ENCODE results near the gene GCDH. TPM values are rescaled to one million over a fixed set of nuclear protein-coding genes. Genes with fewer than 3 reads are reported as not detected.

Gene GCDH
- total RNA-seq, 2 donors from 2014 or later: 20.8 to 22.8 TPM

DNA sequence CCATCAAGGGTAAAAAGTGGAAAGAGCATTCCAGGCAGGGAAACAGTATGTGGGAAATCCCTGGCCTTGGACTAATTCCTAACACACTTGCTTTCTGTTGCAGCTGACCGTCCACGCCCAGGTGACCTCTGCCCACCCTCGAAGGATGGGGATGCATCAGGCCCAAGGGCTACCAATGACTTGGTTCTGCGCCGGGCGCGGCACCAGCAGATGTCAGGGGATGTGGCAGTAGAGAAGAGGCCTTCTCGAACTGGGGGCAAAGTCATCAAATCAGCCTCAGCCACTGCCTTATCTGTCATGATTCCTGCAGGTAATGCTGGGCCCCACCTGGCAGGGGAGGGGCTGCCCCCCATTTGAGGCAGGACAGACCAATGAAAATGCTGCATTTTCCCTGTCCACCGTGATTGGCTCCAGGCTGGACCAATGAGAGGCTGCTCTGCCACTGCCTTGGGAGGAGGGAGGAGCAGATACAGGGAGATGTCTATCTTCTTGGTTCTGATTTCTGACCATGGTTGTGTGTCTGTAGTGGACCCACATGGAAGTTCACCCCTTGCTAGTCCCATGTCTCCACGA is 22.3 kb upstream of the GCDH start:
- ATAC-seq (no peak), DNase-seq (no peak)
- intact Hi-C loops (cut with DNase I, micrococcal nuclease): no loop called here

DNA sequence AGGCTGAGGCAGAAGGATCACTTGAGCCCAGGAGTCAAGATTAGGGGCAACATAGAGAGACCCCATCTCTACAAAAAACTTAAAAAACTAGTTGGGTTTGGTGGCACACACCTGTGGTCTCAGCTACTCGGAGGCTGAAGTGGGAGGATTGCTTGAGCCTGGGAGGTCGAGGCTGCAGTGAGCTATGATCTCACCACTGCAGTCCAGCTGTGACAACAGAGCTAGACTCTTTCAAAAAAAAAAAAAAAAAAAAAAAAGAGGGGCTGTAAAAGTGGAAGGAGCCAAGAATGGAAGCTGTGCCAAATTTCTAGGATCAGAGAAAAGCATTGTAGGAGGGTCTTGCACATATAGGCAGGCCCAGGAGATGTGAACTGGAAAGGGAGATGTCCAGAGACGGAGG is 19.3 kb upstream of the GCDH start:
- DNase-seq (no peak), ATAC-seq (no peak)
- intact Hi-C loops (cut with DNase I, micrococcal nuclease): no loop called here

DNA sequence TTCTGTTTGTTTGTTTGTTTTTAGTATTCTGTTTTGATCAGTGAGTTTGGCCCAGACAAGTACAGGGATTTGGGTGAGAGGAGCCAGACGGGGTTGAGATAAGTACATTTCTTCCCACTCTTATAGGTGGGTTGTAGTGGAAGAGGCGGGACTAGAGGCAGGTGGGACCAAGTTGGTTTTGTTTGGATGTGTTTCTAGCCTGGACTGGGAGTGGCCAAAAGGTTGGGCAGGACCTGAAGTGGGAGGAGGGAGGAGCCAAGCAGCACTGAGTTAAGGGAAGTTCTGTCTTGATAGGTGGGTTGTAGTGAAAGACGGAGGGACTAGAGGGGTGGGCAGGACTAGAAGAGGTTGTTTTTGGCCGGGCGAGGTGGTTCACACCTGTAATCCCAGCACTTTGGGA is 18.7 kb upstream of the GCDH start:
- intact Hi-C loops (cut with DNase I, micrococcal nuclease): no loop called here
- DNase-seq (no peak), ATAC-seq (no peak)

DNA sequence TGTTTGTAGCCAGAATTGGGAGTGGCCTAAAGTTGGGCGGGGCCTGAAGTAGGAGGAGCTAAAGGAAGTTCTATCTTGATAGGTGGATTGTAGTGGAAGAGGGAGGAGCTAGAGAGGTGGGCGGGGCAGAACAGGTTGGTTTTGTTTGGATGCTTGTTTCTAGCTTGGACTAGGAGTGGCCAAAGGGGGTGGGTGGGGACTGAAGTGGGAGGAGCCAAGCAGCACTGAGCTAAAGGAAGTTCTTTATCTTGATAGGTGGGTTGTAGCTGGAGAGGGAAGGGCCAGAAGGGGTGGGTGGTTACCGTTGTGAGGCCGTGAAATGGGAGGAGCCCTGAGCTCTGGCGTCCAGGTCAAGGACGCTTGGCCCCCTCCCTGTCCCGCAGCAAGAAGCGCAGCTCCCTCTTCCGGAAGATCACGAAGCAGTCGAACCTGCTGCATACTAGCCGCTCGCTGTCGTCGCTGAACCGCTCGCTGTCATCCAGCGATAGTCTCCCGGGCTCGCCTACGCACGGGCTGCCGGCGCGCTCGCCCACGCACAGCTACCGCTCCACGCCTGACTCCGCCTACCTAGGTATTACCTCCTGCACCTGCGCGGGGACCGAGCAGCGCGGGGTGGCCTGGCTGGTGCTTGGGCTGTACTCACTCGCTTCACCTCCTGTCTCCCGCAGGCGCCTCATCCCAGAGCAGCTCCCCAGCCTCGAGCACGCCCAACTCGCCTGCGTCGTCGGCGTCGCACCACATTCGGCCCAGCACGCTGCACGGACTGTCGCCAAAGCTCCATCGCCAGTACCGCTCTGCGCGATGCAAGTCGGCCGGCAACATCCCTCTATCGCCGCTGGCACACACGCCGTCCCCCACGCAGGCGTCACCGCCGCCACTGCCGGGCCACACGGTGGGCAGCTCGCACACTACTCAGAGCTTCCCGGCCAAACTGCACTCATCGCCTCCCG is 17.7 kb upstream of the GCDH start:
- intact Hi-C loops (cut with DNase I, micrococcal nuclease): no loop called here
- ATAC-seq (peak; percentile 91), DNase-seq (peak; percentile 86 to 87)

DNA sequence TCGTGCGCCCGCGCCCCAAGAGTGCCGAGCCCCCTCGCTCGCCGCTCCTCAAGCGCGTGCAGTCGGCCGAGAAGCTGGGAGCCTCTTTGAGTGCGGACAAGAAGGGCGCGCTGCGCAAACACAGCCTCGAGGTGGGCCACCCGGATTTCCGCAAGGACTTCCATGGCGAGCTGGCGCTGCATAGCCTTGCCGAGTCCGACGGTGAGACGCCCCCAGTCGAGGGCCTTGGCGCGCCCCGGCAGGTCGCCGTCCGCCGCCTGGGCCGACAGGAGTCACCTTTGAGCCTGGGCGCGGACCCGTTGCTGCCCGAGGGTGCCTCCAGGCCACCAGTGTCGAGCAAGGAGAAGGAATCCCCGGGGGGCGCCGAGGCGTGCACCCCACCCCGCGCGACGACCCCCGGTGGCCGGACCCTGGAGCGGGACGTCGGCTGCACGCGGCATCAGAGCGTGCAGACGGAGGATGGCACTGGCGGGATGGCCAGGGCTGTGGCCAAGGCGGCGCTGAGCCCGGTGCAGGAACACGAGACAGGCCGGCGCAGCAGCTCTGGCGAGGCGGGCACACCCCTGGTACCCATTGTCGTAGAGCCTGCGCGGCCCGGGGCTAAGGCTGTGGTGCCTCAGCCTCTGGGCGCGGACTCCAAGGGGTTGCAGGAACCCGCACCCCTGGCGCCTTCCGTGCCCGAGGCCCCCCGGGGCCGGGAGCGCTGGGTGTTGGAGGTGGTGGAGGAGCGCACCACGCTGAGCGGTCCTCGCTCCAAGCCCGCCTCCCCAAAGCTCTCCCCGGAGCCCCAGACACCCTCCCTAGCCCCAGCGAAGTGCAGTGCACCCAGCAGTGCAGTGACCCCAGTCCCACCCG is 16.8 kb upstream of the GCDH start:
- intact Hi-C loops (cut with DNase I, micrococcal nuclease): no loop called here
- ATAC-seq: peak; percentile 3
- DNase-seq: no peak

DNA sequence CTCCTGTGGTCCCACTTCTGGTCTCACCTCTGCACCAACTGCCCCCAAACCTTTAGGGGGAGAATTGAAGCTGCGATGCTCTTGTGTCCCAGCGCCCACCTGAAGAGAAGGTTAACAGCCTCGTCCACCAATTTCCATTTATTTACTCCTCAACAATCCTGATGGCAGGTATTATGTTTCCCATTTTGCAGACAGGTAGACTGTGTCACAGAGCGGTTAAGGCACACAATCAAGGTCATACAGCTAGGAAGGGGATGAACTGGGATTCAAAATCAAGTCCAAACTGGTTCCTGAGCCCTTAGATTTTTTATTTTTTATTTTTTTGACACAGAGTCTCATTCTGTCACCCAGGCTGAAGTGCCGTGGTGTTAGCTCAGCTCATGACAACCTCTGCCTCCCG is 15.9 kb upstream of the GCDH start:
- no peak for DNase-seq
- no peak for ATAC-seq
- intact Hi-C loops (cut with DNase I, micrococcal nuclease): no loop called here

DNA sequence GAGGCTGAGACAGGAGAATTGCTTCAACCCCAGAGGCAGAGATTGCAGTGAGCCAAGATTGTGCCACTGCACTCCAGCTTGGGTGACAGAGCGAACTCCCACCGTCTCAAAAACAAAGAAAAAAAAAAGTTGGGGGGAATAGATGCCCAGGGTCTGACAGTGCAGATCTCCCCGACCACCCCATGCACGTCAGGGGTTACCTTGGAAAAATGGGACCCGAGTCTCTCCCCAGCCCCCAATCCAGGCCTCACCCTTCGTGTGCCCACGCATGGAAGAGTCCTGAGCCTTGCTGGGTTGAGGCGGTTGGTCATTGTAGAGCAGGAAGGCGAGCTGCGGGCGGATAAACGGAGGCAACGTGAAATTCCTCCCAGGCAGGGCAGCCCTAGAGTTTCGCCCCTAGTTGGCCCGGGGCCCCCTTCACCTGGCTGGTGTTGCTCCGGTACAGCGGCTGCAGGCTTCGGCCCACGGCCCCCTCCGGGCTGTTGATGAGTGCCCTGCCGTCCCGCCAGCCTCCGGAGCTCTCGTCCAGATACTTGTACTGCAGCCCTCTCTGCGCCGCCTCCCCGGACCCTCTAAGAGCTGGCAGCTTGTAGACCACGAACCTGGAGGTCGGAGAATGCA is 10.3 kb upstream of the GCDH start:
- DNase-seq (peak in 1 of 2 donors; percentile 60), ATAC-seq (peak; percentile 17)
- intact Hi-C loops (cut with DNase I, micrococcal nuclease): loop anchor here in 1 of 2 donors (10.0 kb wide), 1 partner anchor 84 kb away; the partner anchor contains the start of gene DAND5

DNA sequence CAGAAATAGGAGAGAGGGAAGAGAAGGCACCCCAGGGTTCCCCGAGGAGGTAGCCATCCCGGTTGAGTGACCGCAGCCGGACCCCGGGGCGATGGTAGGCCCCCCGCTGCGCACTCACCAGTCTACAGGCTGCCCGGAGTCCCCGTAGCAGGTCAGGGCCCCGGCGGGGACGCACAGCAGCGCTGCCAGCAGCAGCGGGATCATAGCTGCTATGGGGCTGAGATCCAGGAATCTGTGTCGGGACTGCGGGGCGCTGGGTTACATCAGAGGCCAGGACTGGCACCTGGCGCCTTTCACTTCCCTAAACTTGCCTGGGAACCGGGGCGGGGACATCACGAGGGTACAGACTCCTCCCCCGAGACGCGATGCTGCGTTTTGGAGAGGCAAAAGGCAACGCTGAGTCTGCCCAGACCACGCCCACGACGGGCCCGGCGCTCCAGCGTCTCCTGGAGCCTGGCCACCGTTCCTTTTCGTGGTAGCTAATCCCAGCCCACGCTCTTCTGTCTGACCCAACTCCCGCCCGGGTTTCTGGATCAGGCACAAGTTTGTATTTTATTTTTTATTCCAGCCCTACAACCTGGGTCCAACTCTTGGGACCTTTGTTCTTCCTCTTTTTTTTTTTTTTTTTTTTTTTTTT is 9.7 kb upstream of the GCDH start, which contains the start of gene DNASE2:
DNASE2 (minus strand) TSS at position 278 of the 637 bp plus-strand sequence; CDS start at position 204, 74 bp downstream.
- ATAC-seq (peak; percentile 78), DNase-seq (peak; percentile 97 to 99)
- intact Hi-C loops (cut with DNase I, micrococcal nuclease): loop anchor here in 1 of 2 donors (10.0 kb wide), 1 partner anchor 84 kb away; the partner anchor contains the start of gene DAND5

DNA sequence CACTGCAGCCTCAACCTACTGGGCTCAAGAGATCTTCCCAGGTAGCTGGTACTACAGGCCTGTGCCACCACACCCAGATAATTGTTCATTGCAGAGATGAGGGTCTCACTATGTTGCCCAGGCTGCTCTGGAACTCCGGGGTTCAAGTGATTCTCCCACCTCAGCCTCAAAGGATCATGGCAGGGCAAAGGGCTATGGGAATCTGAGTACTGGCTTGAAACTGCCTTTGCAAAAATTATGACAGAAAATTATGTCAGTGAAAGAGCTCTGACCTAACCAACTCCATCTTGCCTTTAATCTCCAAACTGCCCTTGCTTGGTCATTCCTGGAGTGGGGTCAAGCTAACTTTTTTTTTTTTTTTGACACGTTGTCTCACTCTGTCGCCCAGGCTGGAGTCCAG is 8.4 kb upstream of the GCDH start:
- intact Hi-C loops (cut with DNase I, micrococcal nuclease): loop anchor here in 1 of 2 donors (10.0 kb wide), 1 partner anchor 82 kb away; the partner anchor contains the start of gene DAND5
- DNase-seq: no peak
- no peak for ATAC-seq

DNA sequence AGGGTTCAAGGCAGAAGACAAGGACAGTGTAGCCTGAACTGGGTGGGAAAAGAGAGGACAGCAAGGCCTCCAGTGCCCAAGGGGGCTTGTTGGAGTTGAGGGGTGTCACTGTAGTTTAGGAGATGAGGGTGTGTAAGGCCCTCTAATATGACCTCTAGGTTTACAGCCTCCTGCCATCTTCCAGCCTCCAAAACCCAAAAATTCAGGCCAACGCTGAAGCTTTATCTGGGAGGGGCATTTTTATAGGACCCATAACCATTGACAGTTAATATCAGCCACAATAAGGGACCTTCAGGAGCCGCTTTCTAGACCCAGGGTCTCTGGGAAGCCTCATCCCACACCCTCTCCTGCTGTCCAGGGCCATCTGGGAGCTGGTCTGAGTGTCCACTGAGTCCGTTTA is 6.8 kb upstream of the GCDH start:
- intact Hi-C loops (cut with DNase I, micrococcal nuclease): loop anchor here in 1 of 2 donors (10.0 kb wide), 1 partner anchor 81 kb away; the partner anchor contains the start of gene DAND5
- no peak for DNase-seq

DNA sequence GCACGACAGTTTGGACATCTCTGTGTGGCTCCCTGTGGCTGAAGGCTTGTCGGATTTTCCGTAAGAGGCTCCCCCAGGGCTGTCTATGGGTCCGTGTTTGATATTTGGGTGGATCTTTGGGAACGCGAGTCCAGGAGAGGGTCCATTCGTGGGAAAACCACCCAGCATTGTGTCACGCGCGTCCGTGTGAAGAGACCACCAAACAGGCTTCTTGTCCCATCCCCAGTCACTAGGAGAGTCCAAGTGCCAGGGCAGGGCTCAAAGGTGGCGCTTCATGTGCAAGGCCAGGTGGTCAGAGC is 6.4 kb upstream of the GCDH start:
- ATAC-seq (no peak), DNase-seq (no peak)
- intact Hi-C loops (cut with DNase I, micrococcal nuclease): loop anchor here in 1 of 2 donors (10.0 kb wide), 1 partner anchor 80 kb away; the partner anchor contains the start of gene DAND5

More for the DNA sequence above, 6.8 kb upstream of the GCDH start:
- ATAC-seq: no peak

DNA sequence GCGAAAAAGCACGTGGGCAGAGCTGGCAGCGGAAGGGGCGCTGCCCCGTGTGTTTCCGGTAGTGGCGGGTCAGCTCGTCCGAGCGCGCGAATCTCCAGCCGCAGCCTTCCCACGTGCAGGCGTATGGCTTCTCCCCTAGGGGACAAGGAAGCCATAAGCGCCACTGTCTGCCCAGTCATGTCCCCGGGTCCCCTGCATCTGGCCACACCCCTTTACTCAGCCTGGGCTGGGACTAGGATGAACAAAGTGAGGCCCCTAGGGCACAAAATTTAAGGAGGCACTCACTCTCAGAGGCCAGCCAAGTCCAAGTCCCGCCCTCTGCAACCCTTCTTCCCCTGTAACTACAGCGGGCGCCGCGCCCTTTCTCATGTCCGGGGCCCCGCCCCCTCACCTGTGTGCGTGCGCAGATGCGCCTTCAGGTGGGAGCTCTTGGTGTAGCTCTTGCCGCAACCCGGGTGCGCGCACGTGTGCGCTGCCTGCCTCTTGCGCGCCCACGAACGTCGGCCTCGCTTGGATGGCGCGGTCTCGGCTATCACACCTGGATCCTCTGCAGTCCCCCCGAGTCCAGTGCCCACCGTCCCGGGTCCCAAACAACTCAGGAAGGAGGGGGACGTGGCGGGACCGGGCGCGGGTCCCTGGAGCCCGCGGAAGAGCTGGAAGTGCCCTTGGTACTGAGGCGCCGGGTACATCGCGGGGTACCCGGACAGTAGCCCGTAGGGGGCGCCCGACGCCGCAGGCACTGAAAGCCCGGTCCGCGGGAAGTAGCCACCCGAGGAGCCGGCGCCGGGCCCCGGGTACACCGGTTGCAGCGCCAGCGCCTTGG is 5.8 kb upstream of the GCDH start:
- intact Hi-C loops (cut with DNase I, micrococcal nuclease): loop anchor here in 1 of 2 donors (10.0 kb wide), 1 partner anchor 80 kb away; the partner anchor contains the start of gene DAND5
- DNase-seq (peak; percentile 93 to 97), ATAC-seq (peak; percentile 81)

DNA sequence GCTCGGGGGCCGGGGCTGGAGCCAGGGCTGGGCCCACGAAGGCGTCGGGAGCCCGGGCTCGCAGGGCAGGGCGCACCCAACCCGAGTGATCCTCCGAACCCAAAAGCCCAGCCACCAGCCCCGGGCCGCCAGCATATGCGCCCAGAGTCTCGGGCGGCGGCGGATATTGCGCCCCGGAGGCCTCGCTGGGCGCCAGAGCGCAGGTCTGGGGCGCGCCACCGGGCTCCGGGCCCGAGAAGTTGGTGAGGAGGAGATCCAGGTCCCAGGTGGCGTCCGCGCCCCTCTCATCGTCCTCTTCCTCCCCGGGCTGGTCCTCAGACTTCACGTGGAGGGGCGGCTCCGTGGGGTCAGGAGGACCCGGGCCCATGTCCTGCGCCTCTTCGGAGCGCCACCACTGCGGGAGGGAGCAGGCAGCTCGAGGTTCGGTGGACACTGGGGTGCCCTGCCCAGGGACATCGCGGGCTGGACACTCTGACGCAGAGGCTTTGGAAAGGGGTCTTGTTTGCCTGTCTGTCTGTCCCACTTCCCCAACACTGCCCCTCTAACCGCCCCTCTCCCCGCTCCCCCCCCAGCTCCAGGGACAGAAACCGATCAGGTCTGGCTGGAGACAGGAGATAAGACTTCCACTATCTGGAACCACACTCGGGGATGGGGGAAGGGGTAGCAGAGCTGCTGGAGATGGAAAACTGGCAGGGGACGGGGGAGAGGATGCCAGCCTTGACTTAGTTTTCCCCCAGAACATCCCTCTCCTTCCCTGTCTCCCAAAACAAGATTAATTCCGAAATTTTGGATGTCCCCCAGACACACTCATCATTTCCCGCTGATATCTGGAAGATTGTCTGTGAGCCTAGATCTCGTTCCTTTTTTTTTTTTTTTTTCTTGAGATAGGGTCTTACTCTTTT is 5.0 kb upstream of the GCDH start:
- peak; percentile 2 for ATAC-seq
- intact Hi-C loops (cut with DNase I, micrococcal nuclease): loop anchor here in 1 of 2 donors (10.0 kb wide), 1 partner anchor 79 kb away; the partner anchor contains the start of gene DAND5
- no peak for DNase-seq

DNA sequence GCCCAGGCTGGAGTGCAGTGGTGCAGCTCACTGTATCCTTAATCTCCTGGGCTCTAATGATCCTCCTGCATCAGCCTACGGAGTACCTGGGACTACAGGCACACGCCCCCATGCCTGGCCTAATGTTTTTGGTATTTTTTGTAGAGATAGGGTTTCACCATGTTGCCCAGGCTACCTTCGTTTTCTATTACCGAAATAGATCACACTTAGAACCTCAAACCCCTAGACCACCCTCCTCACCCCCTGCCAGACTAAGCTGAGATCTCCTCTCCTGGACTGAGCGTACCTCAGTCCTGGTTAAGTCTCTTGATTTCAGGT is 4.3 kb upstream of the GCDH start:
- ATAC-seq: no peak
- intact Hi-C loops (cut with DNase I, micrococcal nuclease): loop anchor here in 1 of 2 donors (10.0 kb wide), 1 partner anchor 78 kb away; the partner anchor contains the start of gene DAND5
- DNase-seq: no peak

DNA sequence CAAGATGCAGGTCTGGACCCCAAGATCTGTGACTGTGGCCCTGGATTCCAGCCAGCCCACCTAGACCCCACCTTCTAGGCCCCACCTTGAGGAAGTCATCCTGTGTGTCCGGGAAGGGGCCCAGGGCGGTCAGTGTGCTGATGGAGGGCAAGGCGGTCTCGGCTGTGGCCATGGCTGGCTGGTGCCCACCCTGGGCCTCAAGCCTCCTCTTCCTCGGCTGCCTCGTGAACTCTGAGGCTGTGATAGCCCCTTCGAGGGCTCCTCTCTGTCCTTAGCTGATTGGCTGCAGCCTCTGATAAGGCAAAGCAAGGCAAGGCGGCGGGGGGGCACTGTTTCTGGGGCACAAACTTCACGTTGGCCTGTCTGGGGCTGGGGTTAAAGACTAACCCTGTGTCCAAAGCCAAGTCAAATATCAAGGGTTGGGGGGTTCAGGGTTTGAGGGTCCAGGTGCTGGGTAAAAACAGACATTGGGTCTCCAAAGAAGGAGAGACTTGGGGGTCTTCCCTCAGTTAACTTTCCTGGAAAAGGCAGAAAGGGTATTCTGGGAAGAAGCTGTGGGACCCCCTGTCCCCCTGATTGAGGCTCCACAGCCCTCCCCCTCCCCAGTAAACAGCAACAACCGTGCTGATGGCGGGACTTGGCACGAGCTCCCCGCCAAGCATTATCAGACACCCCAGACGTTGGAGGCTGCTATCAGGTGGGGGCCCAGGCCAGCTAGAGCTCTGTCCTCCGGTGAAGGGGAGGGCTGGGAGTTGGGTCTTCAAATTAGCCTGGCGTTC is 3.8 kb upstream of the GCDH start, which contains the start of gene KLF1:
KLF1 (minus strand) TSS at position 233 of the 779 bp plus-strand sequence; CDS start at position 172, 61 bp downstream.
- intact Hi-C loops (cut with DNase I, micrococcal nuclease): loop anchor here in 1 of 2 donors (10.0 kb wide), 1 partner anchor 78 kb away; the partner anchor contains the start of gene DAND5
- no peak for ATAC-seq
- no peak for DNase-seq
